Measurements from ENCODE around the gene SRBD1. TPM values are rescaled to one million over a fixed set of nuclear protein-coding genes. Genes with fewer than 3 reads are reported as not detected.

The SRBD1 gene
- total and polyA plus RNA-seq, 4 donors, result 4.0 to 22.2 (median 10.0) TPM

DNA sequence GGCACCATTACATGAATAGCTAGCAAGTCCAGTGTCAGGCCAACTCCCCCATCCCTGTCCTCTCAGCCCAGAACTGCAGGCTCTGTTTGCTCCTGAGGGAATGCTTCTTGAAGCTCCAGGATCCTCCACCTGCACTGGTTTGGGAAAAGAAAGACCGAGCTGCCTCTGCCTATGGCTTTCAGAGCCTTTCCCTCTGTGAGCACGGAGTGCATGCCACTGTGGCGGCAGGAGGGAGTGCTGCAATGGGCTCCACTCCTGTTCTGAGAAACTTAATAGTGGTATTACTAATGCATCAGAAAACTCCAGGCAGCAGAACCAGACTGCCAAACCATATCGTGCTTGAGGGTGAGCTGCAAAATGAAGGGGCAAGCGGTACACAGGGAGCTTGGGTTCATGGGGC, 271.8 kb downstream of the SRBD1 start:
- Histone ChIP-seq H3K9ac (ENCODE audit: low read depth in 1 of 2, low read length in 2 of 2) (no peak overlapping the region), H3K4me3 (ENCODE audit: low read depth in 1 of 3, low read length in 3 of 3) (no peak overlapping the region), H3K27me3 (ENCODE audit: control insufficient read depth in 4 of 4, insufficient read depth in 4 of 4, low read length in 3 of 4) (no peaks in the 10 kb centered on the region), H3K36me3 (ENCODE audit: control insufficient read depth in 4 of 4, insufficient read depth in 3 of 4, low read depth in 1 of 4, low read length in 3 of 4) (no peaks in the 10 kb centered on the region), H3K27ac (ENCODE audit: low read depth in 1 of 2, low read length in 2 of 2) (no peak overlapping the region), H3K4me1 (ENCODE audit: control insufficient read depth in 4 of 4, insufficient read depth in 4 of 4, low read length in 3 of 4) (no peaks in the 10 kb centered on the region), H3K9me3 (ENCODE audit: control insufficient read depth in 4 of 4, low read length in 3 of 4) (no peaks in the 10 kb centered on the region)
- no peak for DNase-seq (ENCODE audit: low spot score)
- TF ChIP-seq HNF4A (conservative IDR thresholded peaks at IDR 0.05) (no peak), JUND (IDR thresholded peaks at IDR 0.05) (no peak), EGR1 (IDR thresholded peaks at IDR 0.05; ENCODE audit: low read depth in 2 of 2) (no peak), REST (IDR thresholded peaks at IDR 0.05) (no peak), HNF4G (IDR thresholded peaks at IDR 0.05) (no peak), NR2F2 (IDR thresholded peaks at IDR 0.05) (no peak), TAF1 (conservative IDR thresholded peaks at IDR 0.05) (no peak), FOXA2 (IDR thresholded peaks at IDR 0.05) (no peak), RXRA (IDR thresholded peaks at IDR 0.05) (no peak), SP1 (IDR thresholded peaks at IDR 0.05) (no peak), MAX (IDR thresholded peaks at IDR 0.05) (no peak), FOXA1 (IDR thresholded peaks at IDR 0.05) (no peak), RAD21 (IDR thresholded peaks at IDR 0.05) (no peak), YY1 (IDR thresholded peaks at IDR 0.05) (no peak), GABPA (IDR thresholded peaks at IDR 0.05 in 1 of 2, conservative IDR thresholded peaks at IDR 0.05 in 1 of 2) (no peak)
- TF ChIP-seq, protein P1, sequence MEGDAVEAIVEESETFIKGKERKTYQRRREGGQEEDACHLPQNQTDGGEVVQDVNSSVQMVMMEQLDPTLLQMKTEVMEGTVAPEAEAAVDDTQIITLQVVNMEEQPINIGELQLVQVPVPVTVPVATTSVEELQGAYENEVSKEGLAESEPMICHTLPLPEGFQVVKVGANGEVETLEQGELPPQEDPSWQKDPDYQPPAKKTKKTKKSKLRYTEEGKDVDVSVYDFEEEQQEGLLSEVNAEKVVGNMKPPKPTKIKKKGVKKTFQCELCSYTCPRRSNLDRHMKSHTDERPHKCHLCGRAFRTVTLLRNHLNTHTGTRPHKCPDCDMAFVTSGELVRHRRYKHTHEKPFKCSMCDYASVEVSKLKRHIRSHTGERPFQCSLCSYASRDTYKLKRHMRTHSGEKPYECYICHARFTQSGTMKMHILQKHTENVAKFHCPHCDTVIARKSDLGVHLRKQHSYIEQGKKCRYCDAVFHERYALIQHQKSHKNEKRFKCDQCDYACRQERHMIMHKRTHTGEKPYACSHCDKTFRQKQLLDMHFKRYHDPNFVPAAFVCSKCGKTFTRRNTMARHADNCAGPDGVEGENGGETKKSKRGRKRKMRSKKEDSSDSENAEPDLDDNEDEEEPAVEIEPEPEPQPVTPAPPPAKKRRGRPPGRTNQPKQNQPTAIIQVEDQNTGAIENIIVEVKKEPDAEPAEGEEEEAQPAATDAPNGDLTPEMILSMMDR (IDR thresholded peaks at IDR 0.05; ENCODE audit: low read depth, low read length, missing input control), result no peak
- TF ChIP-seq, protein P2, sequence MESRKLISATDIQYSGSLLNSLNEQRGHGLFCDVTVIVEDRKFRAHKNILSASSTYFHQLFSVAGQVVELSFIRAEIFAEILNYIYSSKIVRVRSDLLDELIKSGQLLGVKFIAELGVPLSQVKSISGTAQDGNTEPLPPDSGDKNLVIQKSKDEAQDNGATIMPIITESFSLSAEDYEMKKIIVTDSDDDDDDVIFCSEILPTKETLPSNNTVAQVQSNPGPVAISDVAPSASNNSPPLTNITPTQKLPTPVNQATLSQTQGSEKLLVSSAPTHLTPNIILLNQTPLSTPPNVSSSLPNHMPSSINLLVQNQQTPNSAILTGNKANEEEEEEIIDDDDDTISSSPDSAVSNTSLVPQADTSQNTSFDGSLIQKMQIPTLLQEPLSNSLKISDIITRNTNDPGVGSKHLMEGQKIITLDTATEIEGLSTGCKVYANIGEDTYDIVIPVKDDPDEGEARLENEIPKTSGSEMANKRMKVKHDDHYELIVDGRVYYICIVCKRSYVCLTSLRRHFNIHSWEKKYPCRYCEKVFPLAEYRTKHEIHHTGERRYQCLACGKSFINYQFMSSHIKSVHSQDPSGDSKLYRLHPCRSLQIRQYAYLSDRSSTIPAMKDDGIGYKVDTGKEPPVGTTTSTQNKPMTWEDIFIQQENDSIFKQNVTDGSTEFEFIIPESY (IDR thresholded peaks at IDR 0.05), result no peak
- WGBS, result 95% methylated on average over 5 of the region's 5 CpGs

Small RNAs within 50 kb of the gene (small RNA-seq; reads per million reads assigned to genes)
- not detected for gene RN7SL414P

Other genes starting within 250 kb of the SRBD1 start
- gene PRKCE, start 40.4 kb upstream of the SRBD1 start, total RNA-seq, result 10 to 100 TPM in 1 of 2 donors, 1 to 10 TPM in 1; 2.5 to 38.6 TPM
- 1 to 10 TPM; 3.9 to 7.7 TPM for gene PRKCE, start 40.4 kb upstream of the SRBD1 start, polyA plus RNA-seq